Stimulated activated CD8-positive, alpha-beta memory T cell treated with anti-CD3 and anti-CD28 coated beads, Interleukin-4, amount 100 ng/mL, for 4 hours (primary cell): Measurements from ENCODE around the gene GPBP1L1.
"Not testable (repeated sequence)": the region's sequence is repeated elsewhere in the genome, so short reads cannot be mapped to it uniquely, and the experiment has no call there.

ENCODE experiments used
- DNase-seq, 2 donors: peaks; one replicate each; pipeline ENCODE4 v3.0.0-alpha.2; 2020; ENCODE audit warnings: low read depth in 2 of 2, low spot score in 1 of 2

Gene GPBP1L1

DNA sequence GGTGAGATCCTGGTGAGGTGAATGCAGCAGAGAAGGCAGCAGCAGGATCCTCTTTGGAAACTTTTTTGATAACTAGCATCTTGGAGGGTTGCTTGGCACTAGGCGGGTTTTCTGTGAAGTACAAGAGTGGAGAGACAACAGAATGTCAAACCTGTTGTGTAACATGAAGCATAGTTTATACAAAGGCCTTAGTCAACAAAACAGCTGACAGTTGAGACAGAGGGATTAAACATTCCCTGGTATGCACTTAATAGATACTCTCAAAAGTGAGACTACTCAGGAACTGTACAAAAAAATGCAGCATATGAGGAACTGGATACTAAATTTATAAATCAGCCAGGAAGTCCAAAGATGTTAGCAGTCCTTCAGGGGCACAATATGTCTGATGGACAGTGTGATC is 46.0 kb downstream of the GPBP1L1 start:
- DNase-seq, result no peak

DNA sequence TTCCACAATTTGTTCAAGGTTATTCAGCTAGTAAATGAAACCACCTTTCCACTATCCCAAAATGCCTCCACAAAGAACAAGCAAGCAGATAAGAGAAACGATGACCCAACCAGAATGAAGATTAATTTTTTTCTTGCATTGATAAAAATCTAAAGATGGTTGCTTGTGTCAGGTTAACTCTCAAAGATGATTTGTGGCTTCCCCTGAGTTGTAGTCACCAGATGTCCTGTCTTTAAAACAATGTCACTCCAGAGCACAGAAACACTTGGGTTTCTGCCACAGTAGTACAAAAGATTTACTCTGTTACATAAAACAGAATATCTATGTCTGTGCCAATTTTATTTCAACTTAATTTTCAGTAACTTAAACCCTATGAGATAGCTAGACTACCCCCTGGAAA is 51.1 kb downstream of the GPBP1L1 start:
- no peak for DNase-seq

DNA sequence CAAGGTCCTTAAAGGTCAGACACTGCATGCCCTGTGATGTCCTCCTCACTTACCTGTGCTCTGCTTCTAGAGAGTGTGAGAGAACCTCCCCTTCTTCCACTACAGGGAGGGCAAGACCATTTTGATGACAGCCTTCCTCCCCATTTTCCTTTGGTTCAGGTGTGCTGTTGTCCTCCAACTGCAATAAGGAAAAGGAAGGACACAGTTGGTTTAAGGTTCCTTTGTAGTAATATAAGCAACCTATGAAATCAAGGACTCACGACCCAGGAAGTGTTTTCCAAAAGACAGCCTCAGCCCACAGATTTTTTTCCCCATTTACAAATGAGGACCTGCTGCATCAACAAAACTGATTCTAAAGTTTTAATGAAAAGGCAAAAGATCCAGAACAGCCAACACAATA is 55.9 kb downstream of the GPBP1L1 start:
- DNase-seq, result no peak

DNA sequence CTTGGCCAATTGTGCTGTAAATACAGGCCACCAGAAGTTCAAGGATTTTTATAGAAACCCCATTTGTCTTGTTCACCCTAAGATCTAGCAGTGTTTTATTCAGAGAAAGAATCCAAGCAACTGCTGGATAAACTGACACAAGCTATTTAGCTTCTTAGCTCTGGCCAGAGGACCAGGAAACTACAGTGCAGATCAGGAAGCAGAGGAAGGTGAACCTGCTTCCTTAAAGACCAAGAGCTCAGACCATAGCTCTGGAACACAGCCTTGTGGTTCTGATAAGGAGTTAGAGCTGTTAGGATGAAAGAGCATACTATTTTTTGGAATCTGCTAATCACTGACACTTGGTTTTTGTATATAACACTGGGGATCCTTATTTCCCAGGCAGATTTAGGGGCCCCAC is 57.3 kb downstream of the GPBP1L1 start:
- no peak for DNase-seq

DNA sequence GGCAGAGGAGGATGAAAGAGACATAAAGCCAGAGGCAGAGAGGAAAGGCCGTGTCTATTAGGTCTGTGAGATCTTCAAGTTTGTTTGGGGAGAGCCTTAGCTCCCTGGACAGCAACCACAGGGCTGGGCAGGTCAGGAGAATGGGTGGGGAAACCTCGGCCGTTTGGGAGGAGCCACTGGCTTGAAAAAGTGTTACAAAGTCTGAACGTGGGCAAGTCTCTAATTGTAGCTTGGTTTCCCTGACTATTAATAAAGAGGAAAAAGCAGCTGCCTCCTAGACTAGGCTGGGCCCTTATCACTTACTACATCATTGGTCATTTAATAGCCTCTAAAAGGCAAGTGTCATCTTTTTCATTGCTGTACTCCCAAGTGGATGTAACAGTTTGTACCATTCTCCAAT is 62.4 kb downstream of the GPBP1L1 start, which contains the start of gene CCDC17:
Gene CCDC17, minus strand, starts transcription at position 83 of the 400 bp plus-strand sequence. CDS start 145 bp downstream, outside the sequence.
- no peak for DNase-seq

DNA sequence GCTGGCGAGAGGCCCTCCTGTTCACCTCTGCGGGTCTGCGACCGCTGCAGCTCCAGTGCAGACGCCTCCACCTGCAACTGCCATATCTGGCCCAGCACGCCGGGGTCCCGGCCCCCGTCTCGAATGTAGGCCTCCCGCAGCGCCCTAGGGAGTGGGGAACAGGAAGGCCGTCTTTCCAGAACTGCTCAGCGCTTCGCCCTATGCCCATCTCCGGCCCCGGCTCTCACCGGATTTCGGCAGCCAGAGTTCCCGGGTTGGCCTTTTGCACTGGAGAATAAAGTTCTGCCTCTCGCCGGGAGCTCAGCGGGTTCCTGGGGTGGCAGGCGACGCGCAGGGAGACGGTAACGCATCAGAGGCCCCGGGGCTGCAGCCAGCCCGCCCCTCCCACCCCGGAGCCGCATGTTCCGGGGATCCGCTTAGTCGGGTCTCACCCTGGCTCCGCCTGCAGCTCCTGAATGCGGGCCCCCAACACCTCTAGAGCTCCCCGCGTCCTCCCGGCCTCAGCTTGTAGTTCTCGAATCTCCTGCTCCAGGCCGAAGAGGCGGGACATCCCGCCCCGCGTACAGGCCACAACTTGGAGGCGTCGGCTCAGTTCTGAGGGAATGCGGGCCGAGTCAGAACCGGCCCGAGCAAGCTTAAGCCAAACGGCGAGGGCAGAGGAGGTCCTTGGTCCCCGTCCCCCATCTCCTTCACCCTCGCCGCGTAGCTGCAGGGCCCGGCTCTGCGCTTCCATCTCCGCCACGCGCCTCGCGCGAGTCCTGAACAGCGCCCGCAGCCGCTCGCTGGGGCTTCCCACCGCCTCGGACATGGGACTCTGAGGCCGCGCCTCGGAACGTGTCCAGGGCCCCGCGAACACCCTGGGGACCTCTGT is 63.6 kb downstream of the GPBP1L1 start:
- no peak for DNase-seq

DNA sequence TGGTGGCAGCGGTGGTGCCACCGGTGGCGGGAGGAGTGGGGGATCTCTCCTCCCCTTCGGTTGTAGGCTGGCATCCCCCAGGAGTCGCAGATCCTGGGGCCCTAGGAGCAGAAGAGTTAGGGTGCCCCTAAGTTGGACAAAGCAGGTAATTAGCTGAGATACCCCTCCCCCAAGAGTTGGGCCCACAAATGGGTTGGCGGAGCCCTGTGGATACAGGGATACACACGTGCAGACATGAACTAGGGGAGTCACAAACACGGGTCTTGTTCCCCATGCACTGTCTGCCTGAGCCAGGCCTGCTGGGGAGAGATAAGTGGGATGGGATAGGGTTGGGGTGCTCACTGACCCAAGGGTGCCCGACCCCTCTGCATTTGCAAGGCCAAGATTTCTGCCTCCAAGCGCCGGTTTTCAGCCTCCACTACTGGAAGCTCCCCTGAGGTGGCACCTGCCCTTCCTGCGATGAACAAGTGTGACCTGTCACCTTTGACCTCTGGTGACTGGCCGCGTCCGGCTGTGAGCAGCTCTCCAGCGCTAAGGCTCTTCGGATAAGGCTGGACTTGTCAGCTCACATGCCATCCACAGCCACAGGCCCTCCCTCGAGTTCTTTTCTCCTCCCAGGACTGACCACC is 64.3 kb downstream of the GPBP1L1 start:
- DNase-seq, result no peak

DNA sequence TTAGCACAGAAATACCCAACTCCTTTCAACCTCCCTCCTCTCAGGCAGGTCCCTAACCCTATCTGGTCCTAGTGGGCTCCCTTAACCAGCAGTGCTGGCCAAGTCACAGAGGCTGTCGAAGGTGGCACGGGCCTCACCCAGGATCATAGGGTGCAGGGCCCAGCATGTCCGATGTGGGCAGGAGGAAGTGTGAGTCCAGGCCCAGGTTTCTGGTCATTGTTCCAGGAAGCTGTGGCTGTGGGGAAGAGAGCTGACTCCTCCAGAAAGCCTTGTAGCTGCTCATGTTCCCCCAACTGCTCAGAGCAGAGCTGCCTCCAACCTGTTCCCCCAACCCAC is 64.9 kb downstream of the GPBP1L1 start:
- no peak for DNase-seq

DNA sequence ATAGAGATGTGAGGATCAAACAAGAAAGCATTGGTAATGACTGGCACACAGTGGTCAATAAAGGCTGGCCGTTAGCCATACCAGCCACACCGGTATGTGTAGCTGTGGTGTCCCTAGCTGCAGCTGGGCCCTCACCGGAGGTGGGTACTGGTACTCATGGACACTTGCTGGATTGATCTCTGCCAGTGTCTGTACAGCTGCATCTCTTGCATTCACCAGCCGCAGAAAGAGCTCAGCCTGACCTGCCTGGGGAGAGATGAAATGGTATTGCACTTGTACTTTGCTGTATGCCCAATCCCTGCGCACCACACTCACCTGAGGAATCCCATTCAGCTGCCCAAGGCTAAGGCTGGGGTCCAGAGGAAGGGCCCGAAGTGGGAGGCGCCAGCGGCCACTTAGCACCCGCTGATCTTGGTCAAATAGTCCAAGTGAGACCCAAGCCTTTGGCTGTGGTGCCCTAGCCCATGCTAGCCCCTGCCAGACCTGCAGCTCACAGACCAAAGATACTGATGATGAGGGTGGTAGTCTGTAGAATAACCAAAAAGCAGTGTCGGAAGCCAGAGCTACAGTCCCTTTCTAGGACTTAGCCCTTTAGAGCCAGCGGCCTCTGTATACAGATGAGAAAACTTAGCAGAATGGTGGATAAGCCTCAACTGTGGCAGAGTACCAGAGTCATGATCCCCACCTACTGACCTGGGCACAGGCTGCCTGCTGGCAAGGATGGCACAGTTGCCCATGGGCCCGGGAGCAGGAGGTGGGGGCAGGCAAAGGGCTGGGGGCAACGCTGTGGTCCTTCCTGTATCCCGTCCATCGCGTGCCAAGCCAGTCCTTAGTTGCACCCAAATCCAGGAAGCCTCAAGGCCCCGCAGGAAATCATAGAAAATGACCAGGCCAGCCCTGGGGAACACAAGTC is 65.5 kb downstream of the GPBP1L1 start:
- DNase-seq, result no peak

DNA sequence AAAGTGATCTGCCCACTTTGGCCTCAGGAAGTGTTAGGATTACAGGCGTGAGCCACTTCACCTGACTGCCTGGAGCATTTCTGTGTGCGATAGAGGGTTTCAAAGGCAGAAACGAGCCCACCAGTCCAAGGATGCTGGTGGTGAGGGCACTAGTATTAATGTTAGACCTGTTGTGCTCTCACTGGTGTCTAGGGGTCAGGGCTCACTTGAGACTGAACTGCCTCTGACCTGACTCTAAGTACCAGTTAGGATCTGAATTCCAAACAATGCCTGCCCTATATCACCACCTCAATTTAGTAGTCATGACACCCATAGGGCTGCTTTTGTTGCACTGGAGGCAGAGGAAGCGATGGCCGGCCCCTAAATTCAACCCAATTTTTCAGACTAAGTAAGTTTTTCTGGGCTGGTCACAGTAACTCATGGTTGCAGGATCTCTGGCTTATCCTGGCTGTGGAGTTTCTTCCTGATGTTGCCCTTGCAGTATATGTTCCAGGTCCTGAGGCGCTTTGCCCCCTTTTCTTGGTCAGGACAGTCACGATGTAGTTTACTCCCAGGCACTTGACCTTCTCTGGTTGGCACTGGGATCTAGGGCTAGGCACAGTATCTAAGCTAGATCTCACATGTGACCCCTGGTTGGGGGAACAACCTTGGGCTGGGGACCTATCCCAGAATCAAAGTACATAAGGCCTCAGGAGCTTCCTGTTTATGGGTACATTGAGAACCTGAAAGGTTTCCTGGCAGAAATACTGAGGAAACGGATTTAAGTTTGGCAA is 67.0 kb downstream of the GPBP1L1 start:
- no peak for DNase-seq

DNA sequence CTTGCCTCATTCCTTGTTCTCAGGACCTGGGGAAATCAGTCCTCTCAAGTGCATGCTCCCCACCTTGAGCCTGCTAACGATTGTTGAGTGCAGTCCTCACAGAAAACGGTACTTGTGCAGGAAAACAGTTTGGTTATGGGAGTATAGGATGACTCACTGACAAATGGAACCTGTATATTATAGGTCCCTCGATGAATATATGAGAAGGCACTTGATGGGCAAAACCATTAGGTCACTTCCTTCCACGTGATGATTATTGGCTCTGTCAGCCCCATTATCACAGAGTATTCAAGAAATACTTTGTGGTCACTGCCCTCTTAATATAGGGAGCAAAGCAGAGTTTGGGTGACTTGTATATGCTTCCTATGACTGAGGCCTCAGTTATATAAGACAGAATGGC is 68.7 kb downstream of the GPBP1L1 start:
- DNase-seq, result no peak

DNA sequence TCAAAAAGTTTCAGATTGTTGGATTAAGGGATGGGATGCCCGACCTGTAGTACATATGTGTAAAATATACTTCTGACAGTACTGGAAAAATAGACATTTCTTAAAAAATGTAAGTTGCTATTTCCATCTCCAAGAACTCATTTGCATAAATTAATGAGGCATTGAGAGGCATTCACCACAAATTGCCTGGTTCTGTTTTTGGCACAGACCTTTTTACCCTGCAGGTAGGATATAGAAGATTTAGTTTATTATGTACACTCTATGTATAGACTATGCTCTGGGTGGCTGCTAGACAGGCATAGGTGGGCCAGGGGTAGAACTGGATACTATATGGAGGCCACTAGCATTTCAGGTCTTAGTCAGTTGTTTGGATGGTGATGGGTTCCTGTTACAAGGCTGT is 70.4 kb downstream of the GPBP1L1 start:
- no peak for DNase-seq

DNA sequence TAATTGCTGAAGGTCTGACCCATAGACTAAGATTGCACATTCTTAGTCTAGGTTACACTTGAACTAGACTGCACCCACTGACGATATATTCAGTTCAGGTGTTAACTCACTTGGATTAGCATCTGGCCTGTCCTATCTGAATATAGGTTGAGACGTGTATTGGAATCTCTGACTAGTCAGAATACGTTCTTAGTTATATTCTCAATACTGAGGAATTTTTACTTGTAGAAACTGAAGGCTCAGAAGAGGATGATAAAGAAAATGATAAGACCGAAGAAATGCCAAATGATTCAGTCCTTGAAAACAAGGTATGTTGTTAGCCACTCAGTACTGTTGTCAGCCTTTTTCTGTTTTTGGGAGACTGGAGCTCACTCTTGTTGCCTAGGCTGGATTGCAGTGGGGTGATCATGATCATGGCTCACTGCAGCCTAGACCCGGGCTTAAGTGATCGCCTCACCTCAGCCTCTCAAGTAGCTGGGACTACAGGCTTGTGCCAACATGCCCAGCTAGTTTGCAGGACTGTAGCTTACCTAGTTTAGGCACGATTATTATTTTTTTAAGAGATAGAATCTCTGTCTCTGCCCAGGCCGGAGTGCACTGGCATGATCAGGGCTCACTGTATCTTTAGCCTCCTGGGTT is 73.3 kb downstream of the GPBP1L1 start:
- no peak for DNase-seq

DNA sequence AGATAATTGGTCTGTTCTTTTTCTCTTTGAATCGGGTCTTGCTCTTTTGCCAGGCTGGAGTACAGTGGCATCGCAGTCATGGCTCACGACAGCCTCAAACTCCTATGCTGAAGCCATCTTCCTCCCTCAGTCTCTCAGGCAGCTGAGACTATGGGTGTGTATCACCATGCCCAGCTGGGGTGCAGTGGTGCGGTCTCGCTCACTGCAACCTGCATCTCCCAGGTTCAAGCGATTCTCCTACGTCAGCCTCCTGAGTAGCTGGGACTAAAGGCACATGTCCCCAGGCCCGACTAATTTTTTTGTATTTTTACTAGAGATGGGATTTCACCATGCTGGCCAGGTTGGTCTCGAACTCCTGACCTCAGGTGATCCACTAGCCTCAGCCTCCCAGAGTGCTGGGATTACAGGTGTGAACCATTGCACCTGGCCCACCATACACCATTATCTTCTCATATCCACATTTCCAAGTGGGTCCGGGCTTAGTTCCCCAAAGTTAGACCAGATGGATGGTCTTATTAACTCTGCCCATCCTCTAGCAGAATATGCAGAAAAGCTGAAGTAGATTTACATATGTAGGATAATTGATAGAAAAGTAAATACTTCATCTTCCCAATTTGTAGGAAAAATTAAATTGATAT is 75.6 kb downstream of the GPBP1L1 start:
- DNase-seq, result no peak

DNA sequence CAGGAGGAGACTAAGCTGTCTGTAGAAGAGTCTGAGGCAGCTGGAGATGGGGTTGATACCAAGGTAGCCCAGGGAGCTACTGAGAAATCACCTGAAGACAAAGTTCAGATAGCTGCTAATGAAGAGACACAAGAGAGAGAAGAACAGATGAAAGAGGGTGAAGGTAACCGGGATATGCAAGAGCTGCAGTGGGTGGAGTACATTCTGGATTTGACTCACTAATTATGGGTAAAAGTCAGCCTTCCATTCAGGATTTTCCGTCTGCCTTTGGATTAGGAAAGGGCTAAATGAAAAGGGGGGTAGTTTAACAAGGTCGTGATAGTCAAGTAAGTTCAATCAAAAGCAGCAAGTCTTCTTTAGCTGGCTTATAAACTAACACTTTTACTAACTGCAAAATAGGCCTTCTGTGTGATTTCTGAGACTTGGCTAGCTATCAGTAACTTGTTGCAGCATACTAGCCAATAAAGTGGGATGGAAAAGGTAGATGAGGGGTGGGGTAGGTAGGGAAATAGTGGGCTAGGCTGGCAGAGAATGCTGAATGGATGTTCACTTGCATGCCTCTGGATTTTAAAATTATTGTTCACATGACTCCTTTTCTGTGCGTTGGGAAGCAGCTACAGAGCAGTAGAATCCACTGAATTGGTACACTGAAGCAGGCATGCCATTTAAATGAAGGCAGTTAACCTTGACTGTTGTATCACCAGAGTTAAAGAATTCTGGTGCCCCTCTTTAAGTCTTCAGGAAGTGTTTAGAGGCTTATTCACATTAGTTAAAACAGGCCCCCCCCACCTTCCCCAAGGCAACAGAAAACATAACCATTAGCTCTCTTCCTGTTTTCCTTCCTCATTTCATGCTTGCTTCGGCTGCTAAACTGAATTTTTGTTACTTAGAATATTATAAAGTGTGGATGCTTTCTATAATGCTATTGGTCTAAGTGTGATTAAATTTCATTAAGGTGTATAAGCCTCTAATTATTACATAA is 77.9 kb downstream of the GPBP1L1 start:
- DNase-seq, result no peak

DNA sequence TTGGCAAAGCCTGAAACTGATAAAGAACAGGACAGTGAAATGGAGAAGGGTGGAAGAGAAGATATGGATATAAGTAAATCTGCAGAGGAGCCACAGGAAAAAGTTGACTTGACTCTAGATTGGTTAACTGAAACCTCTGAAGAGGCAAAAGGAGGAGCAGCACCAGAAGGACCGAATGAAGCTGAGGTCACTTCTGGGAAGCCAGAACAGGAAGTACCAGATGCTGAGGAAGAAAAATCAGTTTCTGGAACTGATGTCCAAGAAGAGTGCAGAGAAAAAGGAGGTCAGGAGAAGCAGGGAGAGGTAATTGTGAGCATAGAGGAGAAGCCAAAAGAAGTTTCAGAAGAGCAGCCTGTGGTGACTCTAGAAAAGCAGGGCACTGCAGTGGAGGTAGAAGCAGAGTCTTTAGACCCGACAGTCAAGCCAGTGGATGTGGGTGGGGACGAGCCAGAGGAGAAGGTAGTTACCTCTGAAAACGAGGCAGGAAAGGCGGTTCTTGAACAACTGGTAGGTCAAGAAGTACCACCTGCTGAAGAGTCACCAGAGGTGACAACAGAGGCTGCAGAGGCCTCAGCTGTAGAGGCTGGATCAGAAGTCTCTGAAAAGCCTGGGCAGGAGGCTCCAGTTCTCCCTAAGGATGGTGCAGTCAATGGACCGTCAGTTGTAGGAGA is 78.8 kb downstream of the GPBP1L1 start:
- DNase-seq, result no peak

DNA sequence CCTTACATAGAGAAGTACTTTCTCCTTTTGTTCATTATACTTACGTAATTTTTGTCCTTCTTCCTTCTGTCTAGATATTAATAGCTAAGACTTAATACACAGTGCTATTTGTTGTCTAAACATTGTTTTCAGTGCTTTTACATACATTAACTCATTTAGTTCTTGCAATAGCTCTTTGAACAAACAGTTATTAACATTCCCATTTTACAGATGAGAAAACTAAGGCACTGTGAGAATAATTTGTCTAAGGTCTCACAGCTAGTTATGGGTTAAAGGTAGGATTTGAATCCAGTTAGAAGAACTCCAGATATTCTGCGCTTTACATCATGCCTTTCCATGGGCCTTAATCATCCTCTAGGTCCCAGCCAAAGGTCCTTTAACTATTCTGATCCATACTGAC is 82.1 kb downstream of the GPBP1L1 start:
- DNase-seq, result no peak

DNA sequence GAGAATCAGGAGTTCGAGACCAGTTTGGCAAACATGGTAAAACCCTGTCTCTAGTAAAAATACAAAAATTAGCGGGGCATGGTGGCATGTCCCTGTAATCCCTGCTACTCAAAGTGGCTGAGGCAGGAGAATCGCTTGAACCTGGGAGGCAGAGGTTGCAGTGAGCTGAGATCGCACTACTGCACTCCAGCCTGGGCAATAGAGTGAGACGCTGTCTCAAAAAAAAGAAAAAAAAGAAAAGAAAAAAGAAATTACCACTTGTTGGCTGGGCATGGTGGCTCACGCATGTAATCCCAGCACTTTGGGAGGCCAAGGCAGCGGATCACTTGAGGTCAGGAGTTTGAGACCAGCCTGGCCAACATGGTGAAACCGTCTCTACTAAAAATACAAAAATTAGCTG is 89.6 kb downstream of the GPBP1L1 start:
- not testable (repeated sequence) for DNase-seq
